ENCODE data around the gene CEACAM16.

Gene CEACAM16

DNA sequence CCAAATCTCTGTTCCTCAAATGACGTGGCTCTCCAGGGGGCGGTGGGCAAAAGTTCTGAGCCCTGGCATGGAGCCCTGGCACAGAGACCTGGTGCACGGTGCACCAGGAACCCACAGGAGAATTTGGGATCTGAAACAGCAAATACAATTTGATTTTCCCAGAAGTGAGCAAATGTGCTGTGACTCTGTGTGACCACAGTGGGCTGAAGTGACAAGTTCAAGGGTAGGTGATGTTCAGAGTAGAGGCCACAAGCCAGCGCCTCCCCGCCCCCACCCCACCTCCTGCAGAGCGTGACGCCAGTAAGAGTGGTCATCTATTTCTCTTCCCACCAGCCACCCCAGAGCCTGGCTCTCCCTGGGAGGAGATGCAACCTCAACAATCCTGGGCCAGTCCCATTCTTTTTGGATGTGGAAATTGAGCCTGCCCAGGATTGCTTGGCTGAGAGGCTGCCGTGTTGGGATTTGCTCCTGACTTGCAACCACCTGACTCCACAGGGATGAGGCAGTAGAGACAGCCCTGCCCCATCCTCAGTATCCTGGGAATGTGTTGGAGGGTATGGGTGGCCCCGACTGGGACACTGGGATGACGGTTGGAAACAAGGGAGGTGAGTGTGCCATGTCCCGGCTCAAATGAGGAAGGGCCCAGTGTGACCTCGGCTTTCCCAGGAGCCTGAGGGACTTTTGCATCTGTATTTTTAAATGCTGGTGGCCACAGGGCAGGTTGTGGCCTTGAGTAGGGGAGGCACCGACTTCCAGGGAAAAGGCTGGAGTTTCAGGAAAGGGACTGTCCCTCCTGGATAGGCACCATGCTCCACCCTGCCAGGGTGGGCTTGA, 38.5 kb downstream of the CEACAM16 start:
- TF ChIP-seq, protein P1, sequence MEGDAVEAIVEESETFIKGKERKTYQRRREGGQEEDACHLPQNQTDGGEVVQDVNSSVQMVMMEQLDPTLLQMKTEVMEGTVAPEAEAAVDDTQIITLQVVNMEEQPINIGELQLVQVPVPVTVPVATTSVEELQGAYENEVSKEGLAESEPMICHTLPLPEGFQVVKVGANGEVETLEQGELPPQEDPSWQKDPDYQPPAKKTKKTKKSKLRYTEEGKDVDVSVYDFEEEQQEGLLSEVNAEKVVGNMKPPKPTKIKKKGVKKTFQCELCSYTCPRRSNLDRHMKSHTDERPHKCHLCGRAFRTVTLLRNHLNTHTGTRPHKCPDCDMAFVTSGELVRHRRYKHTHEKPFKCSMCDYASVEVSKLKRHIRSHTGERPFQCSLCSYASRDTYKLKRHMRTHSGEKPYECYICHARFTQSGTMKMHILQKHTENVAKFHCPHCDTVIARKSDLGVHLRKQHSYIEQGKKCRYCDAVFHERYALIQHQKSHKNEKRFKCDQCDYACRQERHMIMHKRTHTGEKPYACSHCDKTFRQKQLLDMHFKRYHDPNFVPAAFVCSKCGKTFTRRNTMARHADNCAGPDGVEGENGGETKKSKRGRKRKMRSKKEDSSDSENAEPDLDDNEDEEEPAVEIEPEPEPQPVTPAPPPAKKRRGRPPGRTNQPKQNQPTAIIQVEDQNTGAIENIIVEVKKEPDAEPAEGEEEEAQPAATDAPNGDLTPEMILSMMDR (IDR thresholded peaks at IDR 0.05), result no peak

DNA sequence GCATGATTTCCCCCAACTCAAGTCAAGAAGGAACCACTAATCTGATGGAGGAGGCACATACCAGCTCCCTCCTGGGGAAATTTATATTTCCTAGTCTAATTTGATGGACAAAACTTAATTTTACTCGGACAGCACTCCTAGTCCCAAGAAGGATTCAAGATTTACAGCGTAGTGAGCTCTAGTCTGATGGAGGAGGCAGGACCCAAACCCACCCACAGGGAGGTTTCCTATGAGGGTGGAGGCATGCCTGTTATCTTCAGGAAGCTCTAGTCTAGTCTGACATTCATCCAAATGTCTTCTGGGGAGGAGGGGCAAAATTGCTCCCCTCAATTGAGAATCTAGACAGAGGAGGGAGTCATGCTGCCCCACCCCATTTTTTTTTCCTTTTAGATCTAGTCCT, 39.2 kb downstream of the CEACAM16 start:
- TF ChIP-seq, protein P1 (IDR thresholded peaks at IDR 0.05), result no peak

DNA sequence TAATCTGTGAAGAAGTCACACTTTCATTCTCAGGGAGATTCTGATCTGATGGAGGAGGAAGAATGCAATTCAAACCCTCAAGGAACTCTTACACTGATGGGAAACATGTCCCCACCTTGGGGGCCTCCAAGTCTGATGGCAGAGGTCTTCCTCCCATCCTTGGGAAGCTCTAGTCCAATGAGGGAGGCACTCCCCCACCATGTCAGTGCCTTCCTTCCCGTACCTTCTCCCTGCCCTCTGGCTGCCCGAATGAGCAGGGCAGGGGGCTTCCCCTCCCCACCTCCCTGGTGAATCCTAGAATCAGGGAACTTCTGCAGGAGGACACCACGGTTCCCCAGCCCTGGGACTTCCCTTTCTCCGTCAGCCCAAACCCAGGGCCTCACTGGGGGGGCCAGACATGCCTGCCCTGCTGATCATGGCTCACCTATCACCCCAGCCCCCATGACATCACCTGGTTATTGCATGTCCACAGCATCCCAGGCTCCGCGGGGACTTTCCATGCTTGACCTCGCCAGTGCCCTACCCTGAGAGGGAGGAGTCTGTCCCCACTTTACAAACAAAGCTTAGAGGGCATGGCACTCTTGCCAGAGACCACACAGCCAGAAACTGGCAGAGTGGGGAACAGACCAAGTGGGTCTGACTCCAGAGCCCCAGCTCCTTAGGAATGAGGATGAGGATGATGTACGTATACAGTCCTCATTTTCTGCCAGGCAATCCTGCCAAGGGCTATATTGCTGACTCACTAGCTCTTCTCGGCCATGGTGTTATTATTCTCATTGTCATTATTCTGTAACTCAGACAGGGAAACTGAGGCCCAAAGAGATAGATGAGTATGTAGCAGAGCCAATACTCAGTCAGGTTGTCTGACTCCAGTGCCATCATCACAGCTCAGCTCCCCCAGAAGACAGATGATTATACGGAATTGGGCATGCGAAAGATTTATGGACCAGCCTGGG, 39.9 kb downstream of the CEACAM16 start:
- TF ChIP-seq, protein P1 (IDR thresholded peaks at IDR 0.05), result no peak

DNA sequence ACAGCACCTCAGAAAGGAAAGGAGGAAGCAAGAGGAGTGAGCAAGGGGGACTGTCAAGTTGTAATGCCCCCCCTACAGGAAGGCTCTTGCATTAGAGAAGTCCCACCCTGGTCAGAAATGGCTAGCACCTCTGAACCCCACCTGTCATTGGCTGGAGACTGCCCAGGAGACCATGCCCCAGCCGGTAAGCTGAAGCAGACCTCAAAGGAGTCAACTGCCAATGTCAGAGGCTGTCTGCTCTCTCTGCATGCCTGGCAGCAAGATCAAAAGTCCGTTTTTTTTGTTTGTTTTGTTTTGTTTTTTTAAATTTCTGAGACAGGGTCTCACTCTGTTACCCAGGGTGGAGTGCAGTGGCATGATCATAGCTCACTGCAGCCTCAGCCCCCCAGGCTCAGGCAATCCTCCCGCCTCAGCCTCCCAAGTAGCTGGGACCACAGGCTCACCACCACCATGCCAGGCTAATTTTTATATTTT, 41.4 kb downstream of the CEACAM16 start:
- TF ChIP-seq, protein P1 (IDR thresholded peaks at IDR 0.05), result no peak

DNA sequence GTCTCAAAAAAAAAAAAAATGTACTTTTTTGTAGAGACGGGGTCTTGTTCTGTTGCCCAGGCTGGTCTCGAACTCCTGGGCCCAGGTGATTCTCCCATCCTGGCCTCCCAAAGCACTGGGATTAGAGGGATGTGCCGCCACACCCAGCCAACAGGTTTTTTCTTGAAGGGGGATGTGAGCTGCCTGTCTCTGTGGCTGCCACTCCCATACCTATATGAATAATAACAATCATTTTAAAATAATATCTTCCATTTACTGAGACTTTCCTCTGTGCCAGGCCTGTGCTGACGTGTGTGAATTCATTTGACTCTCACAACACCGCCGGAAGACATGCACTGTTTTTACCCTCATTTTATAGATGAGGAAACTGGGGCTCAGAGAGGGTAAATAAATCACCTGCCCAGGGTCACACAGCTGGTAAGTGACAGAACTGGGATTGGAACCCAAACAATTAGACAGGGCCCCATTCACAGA, 42.3 kb downstream of the CEACAM16 start:
- TF ChIP-seq, protein P1 (IDR thresholded peaks at IDR 0.05), result no peak

DNA sequence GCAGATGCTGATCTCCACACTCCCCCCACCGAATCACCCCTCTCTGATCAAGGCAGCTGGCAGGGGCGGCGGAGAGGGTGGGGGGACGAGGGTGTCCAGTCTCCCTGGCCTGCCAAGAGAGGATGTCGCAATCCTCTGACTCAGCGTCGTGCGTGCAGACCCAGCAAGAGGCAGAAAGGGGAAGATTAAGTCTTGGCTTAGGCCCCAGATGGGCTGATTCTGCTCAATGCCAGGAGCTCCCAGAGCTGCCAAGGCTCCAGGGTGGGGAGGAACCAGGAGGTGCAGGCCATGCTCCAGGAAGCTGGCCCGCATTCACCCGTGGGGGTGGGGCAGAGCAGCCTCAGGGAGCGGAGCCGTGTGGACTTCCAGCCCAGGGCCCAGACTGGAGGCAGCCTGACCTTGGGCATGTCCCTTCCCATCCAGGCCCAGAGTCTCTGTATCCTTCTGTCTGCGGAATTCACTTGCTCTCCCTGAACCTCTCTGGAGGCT, 42.9 kb downstream of the CEACAM16 start:
- TF ChIP-seq, protein P1 (IDR thresholded peaks at IDR 0.05), result no peak

DNA sequence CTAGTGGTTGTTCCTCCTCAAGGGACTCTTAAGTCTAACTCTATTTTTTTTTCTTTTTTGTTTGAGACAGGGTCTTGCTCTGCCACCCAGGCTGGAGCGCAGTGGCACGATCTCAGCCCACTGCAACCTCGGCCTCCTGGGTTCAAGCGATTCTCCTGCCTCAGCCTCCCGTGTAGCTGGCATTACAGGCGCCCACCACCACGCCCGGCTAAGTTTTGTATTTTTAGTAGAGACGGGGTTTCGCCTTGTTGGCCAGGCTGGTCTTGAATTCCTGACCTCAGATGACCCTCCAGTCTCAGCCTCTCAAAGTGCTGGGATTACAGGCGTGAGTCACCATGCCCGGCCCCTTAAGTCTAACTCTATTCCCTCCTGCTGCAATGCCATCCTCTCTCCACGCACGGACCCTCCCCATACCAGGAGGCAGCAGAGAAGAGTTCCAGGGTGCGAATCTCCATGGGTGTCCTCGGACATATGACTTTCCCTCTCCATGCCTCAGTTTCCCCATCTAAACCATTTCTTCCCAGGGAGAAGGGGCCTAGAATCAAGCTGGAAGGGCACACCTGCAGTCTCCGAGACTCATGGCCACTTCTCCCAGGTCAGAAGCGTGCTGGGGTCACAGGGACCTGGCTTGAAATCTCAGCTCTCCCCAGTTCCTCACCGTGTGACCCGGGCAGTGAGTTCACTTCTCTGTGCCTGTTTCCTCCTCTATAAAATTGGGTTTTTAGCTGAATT, 43.5 kb downstream of the CEACAM16 start:
- TF ChIP-seq, protein P1 (IDR thresholded peaks at IDR 0.05), result no peak

Measured in LNCAP (cell line).